WTC11 (cell line): ENCODE data around the gene C6.

Source experiments
- ESRRA ChIP-seq: sonication (generic); formaldehyde crosslinking; IDR thresholded peaks from 2 replicates; pipeline ENCODE4 v1.8.1; 2022; ENCODE audit warnings: mild to moderate bottlenecking, missing genetic modification reagents, borderline replicate concordance
- GABPB1 ChIP-seq: sonication (generic); formaldehyde crosslinking; IDR thresholded peaks from 2 replicates; pipeline ENCODE4 v1.8.1; 2023; ENCODE audit warnings: mild to moderate bottlenecking, missing genetic modification reagents
- JUN ChIP-seq: sonication (generic); formaldehyde crosslinking; IDR thresholded peaks from 2 replicates; pipeline ENCODE4 v1.8.0; 2023; ENCODE audit warnings: mild to moderate bottlenecking, missing genetic modification reagents
- RELA ChIP-seq: sonication (generic); formaldehyde crosslinking; IDR thresholded peaks from 2 replicates; pipeline ENCODE4 v1.8.1; 2022; ENCODE audit warnings: missing genetic modification reagents, mild to moderate bottlenecking, borderline replicate concordance
- TF ChIP-seq, protein P1 (sequence below): sonication (generic); formaldehyde crosslinking; IDR thresholded peaks from 2 replicates; pipeline ENCODE4 v1.8.1; 2023; ENCODE audit warnings: mild to moderate bottlenecking, missing genetic modification reagents, moderate library complexity
- TF ChIP-seq, protein P2 (sequence below): fragments of 200-600 bp; IDR thresholded peaks from 2 replicates; pipeline ENCODE4 v1.8.0; 2022; ENCODE audit warnings: antibody characterized with exemption
- TF ChIP-seq, protein P3 (sequence below): sonication (generic); formaldehyde crosslinking; IDR thresholded peaks from 2 replicates; pipeline ENCODE4 v1.8.0; 2022; ENCODE audit warnings: mild to moderate bottlenecking, missing genetic modification reagents
- TF ChIP-seq, protein P4 (sequence below): sonication (generic); formaldehyde crosslinking; IDR thresholded peaks from 2 replicates; pipeline ENCODE4 v1.8.0; 2022; ENCODE audit warnings: mild to moderate bottlenecking, missing genetic modification reagents
- TF ChIP-seq, protein P5 (sequence below): fragments of 250-450 bp; sonication (Bioruptor Pico); conservative IDR thresholded peaks from 2 replicates; pipeline ENCODE4 v1.9.0; 2021; ENCODE audit warnings: mild to moderate bottlenecking
- TF ChIP-seq, protein P6 (sequence below): fragments of 250-450 bp; sonication (Bioruptor Pico); IDR thresholded peaks from 2 replicates; pipeline ENCODE4 v1.9.0; 2021; ENCODE audit warnings: mild to moderate bottlenecking

DNA sequence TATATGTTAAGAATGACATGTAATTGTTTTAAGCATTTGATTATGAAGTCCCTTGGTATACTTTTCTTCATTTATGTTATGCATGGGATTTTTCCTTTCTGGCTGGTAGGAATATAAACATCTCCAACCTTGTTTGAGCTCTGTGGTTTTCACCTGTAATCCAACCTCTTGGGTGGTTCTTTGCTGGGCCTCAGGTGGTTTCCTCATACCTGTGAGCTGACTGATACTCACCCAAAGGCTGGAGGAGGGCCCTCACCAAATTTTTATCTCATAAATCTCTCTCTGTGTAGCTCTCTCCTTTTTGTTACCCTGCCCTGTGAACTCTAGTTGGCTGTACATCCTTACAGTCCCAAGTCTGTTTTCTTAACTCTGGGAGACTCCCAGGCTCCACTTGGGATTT, 39.8 kb upstream of the C6 start:
- TF ChIP-seq, protein P1, sequence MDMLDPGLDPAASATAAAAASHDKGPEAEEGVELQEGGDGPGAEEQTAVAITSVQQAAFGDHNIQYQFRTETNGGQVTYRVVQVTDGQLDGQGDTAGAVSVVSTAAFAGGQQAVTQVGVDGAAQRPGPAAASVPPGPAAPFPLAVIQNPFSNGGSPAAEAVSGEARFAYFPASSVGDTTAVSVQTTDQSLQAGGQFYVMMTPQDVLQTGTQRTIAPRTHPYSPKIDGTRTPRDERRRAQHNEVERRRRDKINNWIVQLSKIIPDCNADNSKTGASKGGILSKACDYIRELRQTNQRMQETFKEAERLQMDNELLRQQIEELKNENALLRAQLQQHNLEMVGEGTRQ (CRISPR knock-in tag): no peak
- TF ChIP-seq, protein P2, sequence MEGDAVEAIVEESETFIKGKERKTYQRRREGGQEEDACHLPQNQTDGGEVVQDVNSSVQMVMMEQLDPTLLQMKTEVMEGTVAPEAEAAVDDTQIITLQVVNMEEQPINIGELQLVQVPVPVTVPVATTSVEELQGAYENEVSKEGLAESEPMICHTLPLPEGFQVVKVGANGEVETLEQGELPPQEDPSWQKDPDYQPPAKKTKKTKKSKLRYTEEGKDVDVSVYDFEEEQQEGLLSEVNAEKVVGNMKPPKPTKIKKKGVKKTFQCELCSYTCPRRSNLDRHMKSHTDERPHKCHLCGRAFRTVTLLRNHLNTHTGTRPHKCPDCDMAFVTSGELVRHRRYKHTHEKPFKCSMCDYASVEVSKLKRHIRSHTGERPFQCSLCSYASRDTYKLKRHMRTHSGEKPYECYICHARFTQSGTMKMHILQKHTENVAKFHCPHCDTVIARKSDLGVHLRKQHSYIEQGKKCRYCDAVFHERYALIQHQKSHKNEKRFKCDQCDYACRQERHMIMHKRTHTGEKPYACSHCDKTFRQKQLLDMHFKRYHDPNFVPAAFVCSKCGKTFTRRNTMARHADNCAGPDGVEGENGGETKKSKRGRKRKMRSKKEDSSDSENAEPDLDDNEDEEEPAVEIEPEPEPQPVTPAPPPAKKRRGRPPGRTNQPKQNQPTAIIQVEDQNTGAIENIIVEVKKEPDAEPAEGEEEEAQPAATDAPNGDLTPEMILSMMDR: no peak
- no peak for TF ChIP-seq GABPB1 (CRISPR knock-in tag)
- no peak for TF ChIP-seq RELA (CRISPR knock-in tag)
- TF ChIP-seq, protein P3, sequence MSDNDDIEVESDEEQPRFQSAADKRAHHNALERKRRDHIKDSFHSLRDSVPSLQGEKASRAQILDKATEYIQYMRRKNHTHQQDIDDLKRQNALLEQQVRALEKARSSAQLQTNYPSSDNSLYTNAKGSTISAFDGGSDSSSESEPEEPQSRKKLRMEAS (CRISPR knock-in tag): no peak
- TF ChIP-seq, protein P4, sequence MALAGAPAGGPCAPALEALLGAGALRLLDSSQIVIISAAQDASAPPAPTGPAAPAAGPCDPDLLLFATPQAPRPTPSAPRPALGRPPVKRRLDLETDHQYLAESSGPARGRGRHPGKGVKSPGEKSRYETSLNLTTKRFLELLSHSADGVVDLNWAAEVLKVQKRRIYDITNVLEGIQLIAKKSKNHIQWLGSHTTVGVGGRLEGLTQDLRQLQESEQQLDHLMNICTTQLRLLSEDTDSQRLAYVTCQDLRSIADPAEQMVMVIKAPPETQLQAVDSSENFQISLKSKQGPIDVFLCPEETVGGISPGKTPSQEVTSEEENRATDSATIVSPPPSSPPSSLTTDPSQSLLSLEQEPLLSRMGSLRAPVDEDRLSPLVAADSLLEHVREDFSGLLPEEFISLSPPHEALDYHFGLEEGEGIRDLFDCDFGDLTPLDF (CRISPR knock-in tag): no peak
- TF ChIP-seq, protein P5, sequence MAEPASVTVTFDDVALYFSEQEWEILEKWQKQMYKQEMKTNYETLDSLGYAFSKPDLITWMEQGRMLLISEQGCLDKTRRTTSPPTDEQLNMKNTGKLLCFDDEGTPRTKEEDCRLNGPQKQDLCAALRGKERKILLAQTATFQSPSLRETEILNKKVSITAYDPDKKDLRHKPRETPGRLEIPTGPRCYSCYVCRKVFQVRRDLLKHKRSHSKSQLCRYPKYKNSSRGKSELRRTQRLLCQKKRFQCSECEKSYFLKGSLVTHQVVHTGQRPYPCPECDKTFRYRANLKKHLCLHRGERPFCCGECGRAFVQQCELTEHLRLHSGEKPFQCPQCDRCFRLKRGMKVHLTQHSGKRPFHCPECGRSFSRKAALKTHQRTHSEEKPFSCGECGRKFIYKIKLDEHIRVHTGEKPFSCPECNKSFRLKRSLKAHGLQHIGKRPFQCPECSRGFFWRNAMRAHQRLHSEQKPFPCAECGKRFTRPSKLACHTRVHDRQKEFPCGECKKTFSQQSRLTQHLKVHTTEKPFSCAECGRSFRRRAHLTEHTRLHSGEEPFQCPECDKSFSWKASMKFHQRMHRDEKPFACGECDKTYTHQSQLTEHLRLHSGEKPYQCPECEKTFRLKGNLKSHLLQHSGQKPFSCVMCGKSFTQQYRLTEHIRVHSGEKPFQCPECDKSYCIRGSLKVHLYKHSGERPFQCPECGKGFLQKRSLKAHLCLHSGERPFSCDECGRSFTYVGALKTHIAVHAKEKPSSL: no peak
- no peak for TF ChIP-seq JUN (CRISPR knock-in tag)
- no peak for TF ChIP-seq ESRRA (CRISPR knock-in tag)
- TF ChIP-seq, protein P6, sequence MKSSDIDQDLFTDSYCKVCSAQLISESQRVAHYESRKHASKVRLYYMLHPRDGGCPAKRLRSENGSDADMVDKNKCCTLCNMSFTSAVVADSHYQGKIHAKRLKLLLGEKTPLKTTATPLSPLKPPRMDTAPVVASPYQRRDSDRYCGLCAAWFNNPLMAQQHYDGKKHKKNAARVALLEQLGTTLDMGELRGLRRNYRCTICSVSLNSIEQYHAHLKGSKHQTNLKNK (CRISPR knock-in tag): no peak
